GM12878 (cell line): ENCODE data around the gene NCMAP. TPM values are rescaled to one million over a fixed set of nuclear protein-coding genes. Genes with fewer than 3 reads are reported as not detected.
"Not testable (repeated sequence)": the region's sequence is repeated elsewhere in the genome, so short reads cannot be mapped to it uniquely, and the experiment has no call there.

Experiments used
- ATAC-seq: fragments of 200-7000 bp; cut with Tn5 transposase; 3 replicates; pipeline ENCODE4 v1.9.1; 2020; ENCODE audit warnings: mild to moderate bottlenecking, moderate library complexity
- BruUV-seq: library from RNA; stranded (reverse); fragments of 400-500 nt; replicated peaks from 2 replicates; lab custom pipeline; 2021; lab: Mats Ljungman, UMichigan
- CTCF ChIA-PET: fragments of 300-600 bp; sonication (Branson Sonifier 250); formaldehyde crosslinking; extraction: SDS; loops from one replicate; lab custom pipeline; 2021; ENCODE audit warnings: inconsistent platforms; lab: Yijun Ruan, JAX
- POLR2A ChIA-PET: fragments of 350-600 bp; formaldehyde crosslinking; extraction: SDS; loops from one replicate; lab custom pipeline; 2021; ENCODE audit warnings: inconsistent platforms; lab: Charles Lee
- RAD21 ChIA-PET: fragments of 300-600 bp; sonication (Branson Sonifier 250); formaldehyde crosslinking; loops from one replicate; lab custom pipeline; 2023; ENCODE audit warnings: antibody characterized with exemption; ENCODE audit not compliant: unreplicated experiment; lab: Charles Lee
- SMC1A ChIA-PET: fragments of 300-600 bp; sonication (Branson Sonifier 250); formaldehyde crosslinking; loops from one replicate; lab custom pipeline; 2023; ENCODE audit not compliant: unreplicated experiment, uncharacterized antibody; lab: Charles Lee
- DNase-seq: peaks from one replicate; pipeline ENCODE4 v3.0.0-alpha.2; 2011; ENCODE audit warnings: low read depth, low spot score
- FAIRE-seq: peaks from 3 replicates; lab custom pipeline; 2011; peaks lifted over from hg19 to GRCh38; lab: Jason Lieb, UNC
- H2AFZ ChIP-seq: 2 replicates; pipeline ENCODE4 v1.6.0; 2011; ENCODE audit warnings: low read depth, low read length, control low read depth; ENCODE audit not compliant: control insufficient read depth
- H3K27ac ChIP-seq: 2 replicates; pipeline ENCODE4 v1.5.1; 2011; ENCODE audit warnings: control low read depth; ENCODE audit not compliant: control insufficient read depth, insufficient read depth
- H3K27me3 ChIP-seq, 2 experiments: replicated peaks in 1 of 2; 2 replicates each; pipeline versions ENCODE4 v1.6.0 to v1.6.1; 2011; ENCODE audit warnings: low read length in 1 of 2; ENCODE audit not compliant: control insufficient read depth in 2 of 2, insufficient read depth in 2 of 2
- H3K36me3 ChIP-seq, 2 experiments: 2 replicates each; pipeline ENCODE4 v1.5.1; 2011; ENCODE audit warnings: low read length in 1 of 2; ENCODE audit not compliant: control insufficient read depth in 2 of 2, insufficient read depth in 2 of 2
- H3K4me1 ChIP-seq: 2 replicates; pipeline ENCODE4 v1.6.1; 2011; ENCODE audit warnings: mild to moderate bottlenecking, low read length, moderate library complexity, mixed read lengths; ENCODE audit not compliant: control insufficient read depth, insufficient read depth
- H3K4me2 ChIP-seq: 2 replicates; pipeline ENCODE4 v1.6.0; 2011; ENCODE audit warnings: control low read depth; ENCODE audit not compliant: control insufficient read depth, insufficient read depth
- H3K4me3 ChIP-seq: fragments of 200-600 bp; sonication (generic); 2 replicates; pipeline ENCODE4 v1.5.1; 2016
- H3K79me2 ChIP-seq: 2 replicates; pipeline ENCODE4 v1.6.0; 2011; ENCODE audit warnings: low read length; ENCODE audit not compliant: control insufficient read depth, insufficient read depth
- H3K9ac ChIP-seq: 2 replicates; pipeline ENCODE4 v1.8.0; 2011; ENCODE audit warnings: low read length, control low read depth, mixed read lengths; ENCODE audit not compliant: control insufficient read depth, insufficient read depth
- H3K9me3 ChIP-seq: replicated peaks from 3 replicates; pipeline ENCODE4 v1.5.1; 2011; ENCODE audit warnings: mild to moderate bottlenecking, low read length; ENCODE audit not compliant: control insufficient read depth, insufficient read depth
- H4K20me1 ChIP-seq: 2 replicates; pipeline ENCODE4 v1.6.0; 2011; ENCODE audit not compliant: control insufficient read depth, insufficient read depth
- CREM ChIP-seq: IDR thresholded peaks from 2 replicates; pipeline ENCODE4 v1.6.1; 2014; ENCODE audit warnings: antibody characterized with exemption, low read depth
- MYC ChIP-seq: IDR thresholded peaks from 2 replicates; pipeline ENCODE4 v1.6.1; 2011; ENCODE audit warnings: mild to moderate bottlenecking, low read length, moderate library complexity, inconsistent platforms; ENCODE audit not compliant: insufficient read depth, insufficient replicate concordance, insufficient read length, severe bottlenecking
- POU2F2 ChIP-seq: IDR thresholded peaks from 3 replicates; pipeline ENCODE4 v1.6.1; 2011; ENCODE audit warnings: low read depth, mild to moderate bottlenecking, low read length, borderline replicate concordance
- ZNF622 ChIP-seq: fragments of 450-650 bp; IDR thresholded peaks from 2 replicates; pipeline ENCODE4 v1.6.1; 2017; ENCODE audit warnings: mild to moderate bottlenecking, inconsistent platforms
- WGBS: methylation state at CpG from one replicate; pipeline ENCODE4 v1.1.6; 2016; ENCODE audit warnings: low lambda C conversion rate; ENCODE audit not compliant: insufficient replicate concordance, insufficient coverage; ENCODE audit errors: missing lambda C conversion rate; 5-methylcytosine and 5-hydroxymethylcytosine counted together
- in situ Hi-C: fragments of 300-500 bp; cut with MboI; formaldehyde crosslinking; loops from 9 replicates; pipeline ENCODE4 v1.14.3; 2018; ENCODE audit warnings: mixed read lengths
- intact Hi-C: fragments of 100-400 bp; cut with micrococcal nuclease; formaldehyde crosslinking; loops from one replicate; pipeline ENCODE4 v1.14.2; 2022; ENCODE audit not compliant: unreplicated experiment
- polyA plus RNA-seq, 11 experiments: library from polyadenylated mRNA; depleted of rRNA in 4 of 11; unstranded in 6 of 11; stranded (reverse) in 5 of 11; fragments of >200 nt; fragmentation: Nextera tagmentation in 4 of 11; fragmentation: Illumina TruSeq in 1 of 11; extraction: Ambion mirVana in 4 of 11; extraction: Trizol in 1 of 11; gene quantifications; 1 replicate in 1 of 11; 2 replicates in 10 of 11; pipeline versions ENCODE4 v1.2.1 to v1.2.3, GENCODE V29; 2011 to 2016; ENCODE audit warnings: inconsistent platforms in 2 of 11, missing spikeins in 2 of 11, low read depth in 1 of 11
- total RNA-seq, 4 experiments: library from RNA; depleted of rRNA in 3 of 4; stranded (reverse); fragments of >200 nt in 3 of 4; fragmentation: Illumina TruSeq in 1 of 4; extraction: Trizol in 1 of 4; gene quantifications; 2 replicates each; pipeline versions ENCODE4 v1.2.1 to v1.2.3, GENCODE V29; 2013 to 2021
- TF ChIP-seq, protein P1 (sequence below): fragments of 450-650 bp; IDR thresholded peaks from 2 replicates; pipeline ENCODE4 v1.6.1; 2017; ENCODE audit warnings: borderline replicate concordance

The NCMAP gene
- total and polyA plus RNA-seq, 10 of the 15 experiments (the other 5 are each of a cell fraction or from before 2014, with no cell fraction given): not detected

- TF ChIP-seq CREM (no peak), MYC (no peak), ZNF622 (no peak), POU2F2 (no peak)
- TF ChIP-seq, protein P1, sequence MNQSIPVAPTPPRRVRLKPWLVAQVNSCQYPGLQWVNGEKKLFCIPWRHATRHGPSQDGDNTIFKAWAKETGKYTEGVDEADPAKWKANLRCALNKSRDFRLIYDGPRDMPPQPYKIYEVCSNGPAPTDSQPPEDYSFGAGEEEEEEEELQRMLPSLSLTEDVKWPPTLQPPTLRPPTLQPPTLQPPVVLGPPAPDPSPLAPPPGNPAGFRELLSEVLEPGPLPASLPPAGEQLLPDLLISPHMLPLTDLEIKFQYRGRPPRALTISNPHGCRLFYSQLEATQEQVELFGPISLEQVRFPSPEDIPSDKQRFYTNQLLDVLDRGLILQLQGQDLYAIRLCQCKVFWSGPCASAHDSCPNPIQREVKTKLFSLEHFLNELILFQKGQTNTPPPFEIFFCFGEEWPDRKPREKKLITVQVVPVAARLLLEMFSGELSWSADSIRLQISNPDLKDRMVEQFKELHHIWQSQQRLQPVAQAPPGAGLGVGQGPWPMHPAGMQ: no peak
These were observed 40.9 kb upstream of the NCMAP start (continued) for GRCh38 chr1:24514946-24515345.

DNA sequence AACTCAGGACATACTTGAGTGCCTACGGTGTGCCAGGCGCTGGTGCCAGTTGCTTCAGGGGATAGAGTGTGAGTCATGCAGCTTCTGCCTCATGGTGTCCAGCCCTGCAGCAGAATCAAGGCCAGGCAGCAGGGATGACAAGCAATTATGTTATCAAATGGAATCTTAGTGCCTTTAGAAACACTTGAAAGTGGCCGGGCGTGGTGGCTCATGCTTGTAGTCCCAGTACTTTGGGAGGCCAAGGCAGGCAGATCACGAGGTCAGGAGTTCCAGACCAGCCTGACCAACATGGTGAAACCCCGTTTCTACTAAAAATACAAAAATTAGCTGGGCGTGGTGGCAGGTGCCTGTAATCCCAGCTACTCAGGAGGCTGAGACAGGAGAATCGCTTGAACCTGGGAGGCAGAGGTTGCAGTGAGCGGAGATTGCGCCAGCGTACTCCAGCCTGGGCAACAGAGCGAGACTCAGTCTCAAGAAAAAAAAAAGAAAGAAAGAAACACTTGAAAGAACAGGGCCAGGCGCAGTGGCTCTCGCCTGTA is 40.1 kb upstream of the NCMAP start:
- H3K27ac ChIP-seq, intact Hi-C loops, H3K79me2 ChIP-seq, H4K20me1 ChIP-seq, in situ Hi-C loops, POLR2A ChIA-PET, H2AFZ ChIP-seq, H3K4me3 ChIP-seq, BruUV-seq, ATAC-seq, DNase-seq, H3K4me1 ChIP-seq, H3K9ac ChIP-seq, FAIRE-seq, H3K9me3 ChIP-seq, H3K4me2 ChIP-seq, H3K36me3 ChIP-seq, H3K27me3 ChIP-seq: not testable (repeated sequence)
- RAD21 ChIA-PET: interaction anchor here (0.5 kb wide), 1 partner anchor 333 kb away, joined by 3 read pairs; no protein-coding TSS in a partner anchor
- CTCF ChIA-PET: interaction anchor here (1.1 to 1.2 kb wide), 2 partner anchors 100 to 365 kb away, joined by 3 read pairs; partner anchors contain the start of gene NIPAL3
- SMC1A ChIA-PET: interaction anchor here (0.8 kb wide), 1 partner anchor 10 kb away, joined by 3 read pairs; no protein-coding TSS in a partner anchor
- 56% methylated on average over 11 of the region's 14 CpGs for WGBS
